ENCODE results near the gene NDUFB8.
A peak's percentile ranks its signal among the peaks of the same experiment; 100 is the strongest.
"Not testable (repeated sequence)": the region's sequence is repeated elsewhere in the genome, so short reads cannot be mapped to it uniquely, and the experiment has no call there.

NDUFB8 gene

GRCh38 chr10:100529475-100530298, at the start of gene NDUFB8:
Gene NDUFB8, minus strand, starts transcription at chr10:100529871. Its CDS starts 20 bp downstream, at chr10:100529851.
- DNase-seq (ENCODE audit: low read depth), result peak; percentile 77

GRCh38 chr10:100576282-100576635, 46.6 kb upstream of the NDUFB8 start:
- DNase-seq (ENCODE audit: low read depth), result no peak

GRCh38 chr10:100575585-100576281, 46.1 kb upstream of the NDUFB8 start:
- no peak for DNase-seq (ENCODE audit: low read depth)

DNA sequence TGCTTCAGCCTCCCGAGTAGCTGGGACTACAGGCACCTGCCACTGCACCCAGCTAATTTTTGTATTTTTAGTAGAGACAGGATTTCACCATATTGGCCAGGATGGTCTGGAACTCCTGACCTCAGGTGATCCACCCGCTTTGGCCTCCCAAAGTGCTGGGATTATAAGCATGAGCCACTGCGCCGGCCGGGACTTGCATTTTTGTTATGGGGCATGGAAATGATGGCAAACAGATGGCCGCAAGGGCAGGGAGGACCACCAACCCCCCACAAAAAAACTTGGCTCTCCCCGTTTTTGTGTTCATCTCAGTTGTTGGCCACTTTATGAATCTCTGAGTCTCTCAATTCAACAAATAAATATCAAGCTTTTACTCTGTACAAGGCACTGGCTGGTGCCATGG, 45.5 kb upstream of the NDUFB8 start:
- DNase-seq (ENCODE audit: low read depth), result not testable (repeated sequence)

GRCh38 chr10:100571084-100571856, 41.6 kb upstream of the NDUFB8 start:
- DNase-seq (ENCODE audit: low read depth), result no peak

DNA sequence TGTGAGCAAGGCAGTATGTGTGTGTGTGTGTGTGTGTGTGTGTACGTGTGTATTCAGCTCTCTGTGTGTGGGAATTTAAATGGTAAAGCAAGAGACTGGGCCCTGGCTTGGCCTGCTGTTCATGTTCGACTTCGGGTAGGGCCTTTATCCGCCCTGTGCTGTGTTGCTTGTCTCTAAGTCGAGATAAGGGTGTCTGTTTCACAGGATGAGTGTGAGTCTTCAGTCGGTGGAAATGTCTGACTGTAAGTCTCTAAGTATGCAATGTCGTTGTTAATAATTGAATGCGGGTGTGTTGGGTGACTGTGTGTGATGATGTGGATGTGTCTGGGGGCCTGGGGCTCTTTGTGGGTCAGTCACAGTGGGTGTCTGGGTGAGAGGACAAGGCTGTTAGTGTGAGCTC, 40.8 kb upstream of the NDUFB8 start:
- no peak for DNase-seq (ENCODE audit: low read depth)

DNA sequence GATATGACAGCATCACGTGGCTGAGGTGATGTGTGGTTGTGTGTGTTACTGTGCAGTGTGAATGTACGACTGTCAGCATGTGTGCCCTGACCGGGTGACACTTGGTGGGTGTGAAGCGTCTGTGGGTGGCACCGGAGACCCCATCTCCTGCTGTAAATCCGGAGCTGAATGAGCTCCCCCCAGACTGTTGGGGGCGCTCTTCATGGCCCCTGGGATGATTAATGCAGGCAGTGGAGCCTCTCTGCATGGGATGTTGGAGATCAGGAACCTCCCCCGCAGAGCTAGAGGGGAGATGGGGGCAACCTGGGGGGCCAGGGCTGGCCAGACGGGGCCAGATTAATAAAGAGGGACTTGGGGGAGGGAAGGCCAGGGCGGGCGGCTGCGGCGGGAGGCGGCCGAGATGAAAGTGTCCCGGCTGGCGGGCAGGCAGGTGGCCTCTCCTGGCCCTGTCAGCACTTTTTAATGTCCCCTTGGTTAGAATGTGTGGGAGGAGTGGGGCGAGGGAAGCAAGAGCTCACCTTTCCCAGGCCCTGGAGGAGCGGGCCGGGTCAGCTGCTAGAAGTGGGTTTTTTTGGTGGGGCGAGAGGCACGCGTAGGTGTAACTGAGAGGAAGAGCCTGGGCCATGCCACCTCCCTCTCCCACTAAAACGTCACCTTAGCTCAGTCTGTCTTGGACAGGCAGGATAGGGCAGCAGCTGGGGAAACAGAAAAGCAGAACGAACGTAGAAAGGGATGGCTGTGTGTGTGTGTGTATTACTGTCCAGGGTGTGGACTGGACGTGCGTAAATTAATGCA, 40.2 kb upstream of the NDUFB8 start:
- DNase-seq (ENCODE audit: low read depth), result no peak

- DNase-seq (ENCODE audit: low read depth), result no peak
Measured at GRCh38 chr10:100568912-100569311, 39.2 kb upstream of the NDUFB8 start.

- no peak for DNase-seq (ENCODE audit: low read depth)
Measured at GRCh38 chr10:100567826-100568225, 38.2 kb upstream of the NDUFB8 start.

GRCh38 chr10:100567249-100567648, 37.6 kb upstream of the NDUFB8 start:
- no peak for DNase-seq (ENCODE audit: low read depth)

GRCh38 chr10:100566561-100566960, 36.9 kb upstream of the NDUFB8 start:
- no peak for DNase-seq (ENCODE audit: low read depth)

DNA sequence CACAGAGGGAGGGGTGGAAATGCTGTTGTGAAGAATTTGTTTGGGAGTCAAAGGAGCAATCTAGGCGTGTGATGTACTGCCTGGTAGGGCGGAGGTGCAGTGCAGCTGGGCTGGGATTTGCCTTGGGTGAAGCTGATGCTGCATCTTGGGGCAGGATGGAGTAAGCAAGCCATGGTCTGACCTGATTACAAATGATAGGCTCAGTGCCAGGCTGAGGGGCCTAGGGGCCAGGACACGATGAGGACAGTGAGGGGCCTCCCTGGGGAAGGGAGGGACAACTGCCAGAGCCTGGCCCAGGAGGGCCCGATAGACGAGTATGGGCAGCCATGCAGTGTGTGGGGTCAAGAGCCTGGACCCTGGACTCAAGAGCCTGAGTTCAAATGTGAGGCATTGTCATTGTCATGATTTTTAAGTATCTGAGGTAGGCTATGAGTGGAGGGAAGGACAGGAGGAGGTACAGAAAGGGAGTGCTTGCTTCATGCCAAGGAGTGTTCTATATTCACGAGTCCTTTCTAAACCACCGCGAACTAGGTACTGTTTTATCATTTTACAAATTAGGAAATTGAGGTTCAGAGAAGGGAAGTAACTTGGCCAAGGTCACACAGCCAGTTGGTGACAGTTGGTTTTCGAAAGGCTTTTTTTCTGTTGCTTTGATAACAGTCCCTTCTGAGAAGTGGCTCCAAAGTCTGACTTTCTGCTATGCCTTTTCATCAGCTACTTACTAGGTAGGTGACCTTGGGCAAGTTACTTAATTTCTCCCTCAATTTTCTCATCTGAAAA, 35.7 kb upstream of the NDUFB8 start:
- no peak for DNase-seq (ENCODE audit: low read depth)

DNA sequence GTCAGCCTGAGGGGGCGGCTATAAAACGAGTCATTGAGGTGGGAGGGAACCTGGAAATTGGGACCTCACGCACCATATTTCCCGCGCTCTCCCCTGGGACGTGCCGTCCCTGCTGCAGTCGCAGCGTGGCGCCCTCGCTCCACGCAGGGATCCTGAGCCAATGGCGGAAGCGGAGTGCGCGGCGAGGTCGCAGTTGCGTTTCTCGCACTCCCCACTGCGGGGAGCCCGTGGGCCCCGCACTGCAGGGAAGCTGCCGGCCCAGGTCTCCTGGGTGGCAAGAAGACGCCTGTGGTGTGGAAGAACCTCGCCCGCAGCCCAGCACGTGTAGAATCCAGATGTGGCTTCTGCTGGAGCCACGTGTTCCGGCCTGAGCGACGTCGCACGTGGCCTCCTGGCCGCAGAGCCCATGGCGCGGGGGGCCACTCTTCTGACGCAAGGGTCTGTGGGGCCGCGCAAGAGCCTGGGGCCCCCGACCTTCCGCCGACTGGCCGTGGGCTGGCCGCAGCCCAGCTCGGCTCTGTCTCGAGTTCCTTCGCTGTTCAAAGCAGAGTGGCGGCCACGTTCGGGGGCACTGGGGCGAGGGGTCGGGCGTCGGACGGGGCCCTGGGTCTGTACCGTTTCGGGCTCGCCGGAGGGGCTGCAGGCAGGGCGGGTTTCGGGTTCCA, 32.5 kb upstream of the NDUFB8 start:
- DNase-seq (ENCODE audit: low read depth), result peak; percentile 10

DNA sequence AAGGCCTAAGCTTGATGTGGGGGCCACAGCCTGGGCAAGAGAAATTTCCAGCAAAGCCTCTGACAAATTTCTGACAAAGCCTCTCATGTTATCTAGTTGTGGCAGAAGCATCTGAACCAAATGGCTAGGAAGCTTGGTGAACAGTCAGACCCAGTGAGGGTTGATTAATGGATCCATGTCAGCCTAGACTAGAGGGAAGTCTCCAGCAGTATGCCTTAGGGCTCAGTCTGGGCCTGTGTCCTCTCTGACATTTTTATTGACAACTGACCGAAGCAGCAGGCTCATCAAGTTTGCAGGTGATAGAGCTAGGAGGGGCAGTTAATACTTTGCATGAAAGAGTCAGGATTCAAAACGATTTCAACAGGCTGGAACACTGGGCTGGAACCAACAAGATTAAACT, 31.3 kb upstream of the NDUFB8 start:
- no peak for DNase-seq (ENCODE audit: low read depth)

DNA sequence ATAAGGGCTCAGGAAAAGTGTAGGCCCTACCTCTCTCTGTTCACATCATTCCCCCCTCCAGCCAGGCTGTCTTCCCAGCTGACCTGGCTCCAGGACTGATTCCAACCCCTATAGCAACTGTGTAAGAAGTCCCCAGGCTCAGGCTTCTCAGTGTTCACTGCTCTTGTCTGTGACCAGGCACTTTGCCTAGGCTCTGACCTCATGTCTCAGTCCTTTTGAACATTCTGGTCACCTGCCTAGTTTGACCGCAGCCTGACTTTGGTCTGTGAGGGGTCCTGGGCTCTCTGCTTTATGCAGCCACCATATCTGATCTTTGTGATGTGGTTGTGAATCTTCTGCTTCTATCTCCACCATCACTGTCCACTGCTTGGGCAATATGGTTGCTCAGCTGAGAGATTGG, 30.6 kb upstream of the NDUFB8 start:
- no peak for DNase-seq (ENCODE audit: low read depth)

DNA sequence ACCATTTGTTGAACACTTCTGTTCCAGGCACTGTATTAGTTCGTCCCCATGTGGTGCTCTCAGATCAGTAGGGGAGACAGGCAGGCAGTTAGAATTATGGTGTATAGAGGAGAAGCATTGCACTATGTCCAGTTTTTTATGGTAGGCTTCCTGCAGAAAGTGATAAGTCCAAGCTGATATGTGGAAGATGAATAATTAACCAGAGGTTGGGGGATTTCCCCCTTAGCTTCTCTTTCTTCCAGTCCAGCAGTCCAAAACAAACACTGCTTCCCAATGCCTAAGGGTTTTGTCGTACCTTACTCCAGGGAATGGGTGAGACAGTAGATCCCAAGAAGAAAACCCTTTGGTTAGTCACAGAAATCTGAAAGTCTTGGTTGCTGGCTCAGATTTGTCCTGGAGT, 25.2 kb upstream of the NDUFB8 start:
- no peak for DNase-seq (ENCODE audit: low read depth)

- DNase-seq (ENCODE audit: low read depth), result no peak
Measured at GRCh38 chr10:100553929-100554328, 24.3 kb upstream of the NDUFB8 start.

GRCh38 chr10:100551738-100552137, 22.1 kb upstream of the NDUFB8 start:
- no peak for DNase-seq (ENCODE audit: low read depth)

DNA sequence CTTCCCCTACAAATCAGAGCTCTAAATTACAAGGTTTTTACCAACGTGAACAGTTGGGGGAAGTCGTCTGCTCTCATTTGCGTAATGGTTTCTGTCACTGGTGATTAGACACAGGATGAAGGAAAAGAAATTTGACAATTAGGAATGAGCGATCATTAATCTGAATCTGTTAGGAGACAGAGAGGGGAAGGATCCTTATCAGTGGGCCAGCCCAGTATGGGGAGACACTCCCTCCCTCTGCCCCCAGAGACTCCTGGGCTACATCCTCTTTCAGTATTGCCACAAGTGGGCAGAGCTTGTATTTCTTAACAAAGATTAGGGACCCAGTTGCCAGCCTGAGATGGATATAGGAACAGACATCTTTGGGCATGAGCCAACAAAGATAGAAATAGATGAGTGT, 21.5 kb upstream of the NDUFB8 start:
- DNase-seq (ENCODE audit: low read depth), result no peak

GRCh38 chr10:100544950-100545349, 15.3 kb upstream of the NDUFB8 start:
- no peak for DNase-seq (ENCODE audit: low read depth)

GRCh38 chr10:100537475-100537874, 7.8 kb upstream of the NDUFB8 start:
- DNase-seq (ENCODE audit: low read depth), result no peak
